ENCODE measurements around the gene NRXN2. TPM values are rescaled to one million over a fixed set of nuclear protein-coding genes. Genes with fewer than 3 reads are reported as not detected.

The NRXN2 gene
- polyA plus RNA-seq, 1 of the 3 experiments (the other 2 are of a cell fraction), result 0.15 TPM

GRCh38 chr11:64674774-64675173 is 48.2 kb downstream of the NRXN2 start (continued):
- no peak for TF ChIP-seq JUND (IDR thresholded peaks at IDR 0.05)
- no peak for TF ChIP-seq CHD2 (IDR thresholded peaks at IDR 0.05; ENCODE audit: low read length, partially characterized antibody)
- TF ChIP-seq, protein P1, sequence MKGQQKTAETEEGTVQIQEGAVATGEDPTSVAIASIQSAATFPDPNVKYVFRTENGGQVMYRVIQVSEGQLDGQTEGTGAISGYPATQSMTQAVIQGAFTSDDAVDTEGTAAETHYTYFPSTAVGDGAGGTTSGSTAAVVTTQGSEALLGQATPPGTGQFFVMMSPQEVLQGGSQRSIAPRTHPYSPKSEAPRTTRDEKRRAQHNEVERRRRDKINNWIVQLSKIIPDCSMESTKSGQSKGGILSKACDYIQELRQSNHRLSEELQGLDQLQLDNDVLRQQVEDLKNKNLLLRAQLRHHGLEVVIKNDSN (IDR thresholded peaks at IDR 0.05; ENCODE audit: borderline replicate concordance, low read depth), result no peak

GRCh38 chr11:64673279-64673678 is 49.7 kb downstream of the NRXN2 start:
- no peak overlapping the region for H3K9ac ChIP-seq
- POLR2A ChIA-PET, result no interaction called here
- no peaks in the 10 kb centered on the region for H3F3A ChIP-seq (replicated peaks; ENCODE audit: insufficient read depth)
- DNase-seq, result no peak
- no peak overlapping the region for H3K4me2 ChIP-seq
- H3K27ac ChIP-seq (ENCODE audit: low read depth in 2 of 2, low read length in 1 of 2), result no peak overlapping the region
- CTCF ChIA-PET, result interaction anchor here (1.1 to 3.4 kb wide), 6 partner anchors 15 to 224 kb away, joined by 3 to 26 read pairs (median 4); partner anchors contain the start of gene RASGRP2
- no peak overlapping the region for H2AFZ ChIP-seq (ENCODE audit: low read depth)
- H3K79me2 ChIP-seq (ENCODE audit: insufficient read depth), result no peaks in the 10 kb centered on the region
- H3K27me3 ChIP-seq (ENCODE audit: insufficient read depth), result peaks cover 40% of the 10 kb centered on the region
- no peaks in the 10 kb centered on the region for H3K36me3 ChIP-seq (replicated peaks in 1 of 2; ENCODE audit: control insufficient read depth in 1 of 2, insufficient read depth in 2 of 2, low read length in 1 of 2)
- no peaks in the 10 kb centered on the region for H4K20me1 ChIP-seq (ENCODE audit: insufficient read depth)
- TF ChIP-seq ELF1 (IDR thresholded peaks at IDR 0.05) (no peak), FOXM1 (IDR thresholded peaks at IDR 0.05; ENCODE audit: low read depth) (no peak), PBX3 (IDR thresholded peaks at IDR 0.05) (no peak), RCOR1 (IDR thresholded peaks at IDR 0.05; ENCODE audit: low read length) (no peak), USF2 (IDR thresholded peaks at IDR 0.05; ENCODE audit: borderline replicate concordance, low read depth, low read length) (no peak), POLR2AphosphoS5 (IDR thresholded peaks at IDR 0.05; ENCODE audit: low read depth, low read length) (no peak), GATA2 (CRISPR knock-in tag; IDR thresholded peaks at IDR 0.05) (no peak), RFX5 (IDR thresholded peaks at IDR 0.05; ENCODE audit: low read length) (no peak), NRF1 (IDR thresholded peaks at IDR 0.05; ENCODE audit: low read depth, low read length) (no peak), YY1 (IDR thresholded peaks at IDR 0.05; ENCODE audit: low read depth) (no peak), SIN3A (IDR thresholded peaks at IDR 0.05; ENCODE audit: borderline replicate concordance, low read depth, low read length) (no peak), SMC3 (IDR thresholded peaks at IDR 0.05; ENCODE audit: low read depth, low read length) (no peak), TEAD4 (IDR thresholded peaks at IDR 0.05; ENCODE audit: borderline replicate concordance, insufficient read depth) (no peak)
- TF ChIP-seq, protein P2, sequence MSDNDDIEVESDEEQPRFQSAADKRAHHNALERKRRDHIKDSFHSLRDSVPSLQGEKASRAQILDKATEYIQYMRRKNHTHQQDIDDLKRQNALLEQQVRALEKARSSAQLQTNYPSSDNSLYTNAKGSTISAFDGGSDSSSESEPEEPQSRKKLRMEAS (IDR thresholded peaks at IDR 0.05; ENCODE audit: low read depth), result no peak
- TF ChIP-seq, protein P3, sequence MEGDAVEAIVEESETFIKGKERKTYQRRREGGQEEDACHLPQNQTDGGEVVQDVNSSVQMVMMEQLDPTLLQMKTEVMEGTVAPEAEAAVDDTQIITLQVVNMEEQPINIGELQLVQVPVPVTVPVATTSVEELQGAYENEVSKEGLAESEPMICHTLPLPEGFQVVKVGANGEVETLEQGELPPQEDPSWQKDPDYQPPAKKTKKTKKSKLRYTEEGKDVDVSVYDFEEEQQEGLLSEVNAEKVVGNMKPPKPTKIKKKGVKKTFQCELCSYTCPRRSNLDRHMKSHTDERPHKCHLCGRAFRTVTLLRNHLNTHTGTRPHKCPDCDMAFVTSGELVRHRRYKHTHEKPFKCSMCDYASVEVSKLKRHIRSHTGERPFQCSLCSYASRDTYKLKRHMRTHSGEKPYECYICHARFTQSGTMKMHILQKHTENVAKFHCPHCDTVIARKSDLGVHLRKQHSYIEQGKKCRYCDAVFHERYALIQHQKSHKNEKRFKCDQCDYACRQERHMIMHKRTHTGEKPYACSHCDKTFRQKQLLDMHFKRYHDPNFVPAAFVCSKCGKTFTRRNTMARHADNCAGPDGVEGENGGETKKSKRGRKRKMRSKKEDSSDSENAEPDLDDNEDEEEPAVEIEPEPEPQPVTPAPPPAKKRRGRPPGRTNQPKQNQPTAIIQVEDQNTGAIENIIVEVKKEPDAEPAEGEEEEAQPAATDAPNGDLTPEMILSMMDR (IDR thresholded peaks at IDR 0.05), result no peak
- no peaks in the 10 kb centered on the region for H3K9me2 ChIP-seq
- 28% methylated on average over 1 of the region's 1 CpG for WGBS (ENCODE audit: low lambda C conversion rate)
- H3K9me3 ChIP-seq, result no peaks in the 10 kb centered on the region
- peaks cover 9 to 15% of the 10 kb centered on the region in 2 experiments; a peak in 1 of 4 replicates for H3K4me1 ChIP-seq (ENCODE audit: control insufficient read depth in 1 of 2, insufficient read depth in 2 of 2, low read depth in 1 of 2, low read length in 1 of 2)
- H3K4me3 ChIP-seq (ENCODE audit: low read depth in 2 of 2, low read length in 1 of 2), result no peak overlapping the region
